Measurements from ENCODE around the gene SYNGR2.

DNA sequence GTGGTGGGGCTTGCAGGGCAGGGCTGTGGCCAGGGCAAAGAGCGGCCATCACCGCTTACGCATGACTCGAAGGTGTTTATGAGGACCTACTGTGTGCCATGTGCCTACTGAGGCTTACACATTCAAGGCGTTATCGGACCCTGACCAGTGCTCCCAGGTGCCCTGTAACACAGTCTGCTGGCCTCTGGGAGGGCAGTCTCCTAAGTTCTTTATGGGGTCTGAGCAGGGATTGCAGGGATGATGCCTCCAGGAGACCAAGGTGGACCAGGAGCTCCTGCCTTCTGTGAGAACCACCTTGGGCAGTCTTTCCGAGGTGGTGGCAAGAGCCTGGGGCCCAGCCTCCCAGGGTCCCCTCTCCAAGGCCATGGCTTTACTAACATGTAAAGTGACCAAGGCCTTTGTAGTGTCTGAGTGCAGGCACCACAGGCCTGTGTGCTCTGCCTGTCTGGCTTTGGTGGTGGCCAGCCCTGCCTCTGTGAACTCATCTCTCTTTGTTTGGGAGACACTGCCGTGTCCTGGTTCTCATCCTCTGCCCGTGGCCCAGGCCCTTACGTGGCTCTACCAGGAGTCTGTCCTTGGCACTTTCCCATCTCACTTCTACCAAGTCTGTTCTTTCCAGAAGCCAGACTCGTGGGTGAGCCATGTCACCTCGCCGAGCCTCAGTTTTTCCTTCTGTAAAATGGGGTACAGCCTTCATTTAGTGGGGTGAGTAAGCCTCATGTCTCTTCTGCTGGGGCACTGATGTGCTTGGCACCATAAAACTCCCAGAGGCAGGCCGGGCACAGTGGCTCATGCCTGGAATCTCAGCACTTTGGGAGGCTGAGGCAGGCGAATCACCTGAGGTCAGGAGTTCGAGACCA, 3.4 kb upstream of the SYNGR2 start:
- no peak for TF ChIP-seq EZH2 (IDR thresholded peaks at IDR 0.05; ENCODE audit: borderline replicate concordance, insufficient read depth, low read depth, low read length, poor library complexity, severe bottlenecking)
- TF ChIP-seq, protein P1, sequence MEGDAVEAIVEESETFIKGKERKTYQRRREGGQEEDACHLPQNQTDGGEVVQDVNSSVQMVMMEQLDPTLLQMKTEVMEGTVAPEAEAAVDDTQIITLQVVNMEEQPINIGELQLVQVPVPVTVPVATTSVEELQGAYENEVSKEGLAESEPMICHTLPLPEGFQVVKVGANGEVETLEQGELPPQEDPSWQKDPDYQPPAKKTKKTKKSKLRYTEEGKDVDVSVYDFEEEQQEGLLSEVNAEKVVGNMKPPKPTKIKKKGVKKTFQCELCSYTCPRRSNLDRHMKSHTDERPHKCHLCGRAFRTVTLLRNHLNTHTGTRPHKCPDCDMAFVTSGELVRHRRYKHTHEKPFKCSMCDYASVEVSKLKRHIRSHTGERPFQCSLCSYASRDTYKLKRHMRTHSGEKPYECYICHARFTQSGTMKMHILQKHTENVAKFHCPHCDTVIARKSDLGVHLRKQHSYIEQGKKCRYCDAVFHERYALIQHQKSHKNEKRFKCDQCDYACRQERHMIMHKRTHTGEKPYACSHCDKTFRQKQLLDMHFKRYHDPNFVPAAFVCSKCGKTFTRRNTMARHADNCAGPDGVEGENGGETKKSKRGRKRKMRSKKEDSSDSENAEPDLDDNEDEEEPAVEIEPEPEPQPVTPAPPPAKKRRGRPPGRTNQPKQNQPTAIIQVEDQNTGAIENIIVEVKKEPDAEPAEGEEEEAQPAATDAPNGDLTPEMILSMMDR (IDR thresholded peaks at IDR 0.05): no peak

Measured in B cell (primary cell).